H9 (cell line): Measurements from ENCODE around the gene KDM4C. TPM values are rescaled to one million over a fixed set of nuclear protein-coding genes. Genes with fewer than 3 reads are reported as not detected.

Source experiments
- DNase-seq: peaks from one replicate; pipeline ENCODE4 v3.0.0-alpha.2; 2017
- H2AFZ ChIP-seq: one replicate; pipeline ENCODE4 v1.6.1; 2013; ENCODE audit warnings: mild to moderate bottlenecking, low read length, control low read depth, moderate library complexity
- H2AK5ac ChIP-seq: 2 replicates; pipeline ENCODE4 v1.6.1; 2013; ENCODE audit warnings: low read length, control low read depth, mixed read lengths; ENCODE audit not compliant: insufficient read length
- H2BK120ac ChIP-seq: one replicate; pipeline ENCODE4 v1.6.1; 2013; ENCODE audit warnings: low read depth, mild to moderate bottlenecking, low read length, control low read depth, inconsistent platforms; ENCODE audit not compliant: poor library complexity, severe bottlenecking
- H2BK12ac ChIP-seq: 2 replicates; pipeline ENCODE4 v1.6.1; 2013; ENCODE audit warnings: low read length, control low read depth, mixed read lengths, low read depth; ENCODE audit not compliant: insufficient read length
- H2BK15ac ChIP-seq: 2 replicates; pipeline ENCODE4 v1.6.1; 2013; ENCODE audit warnings: low read depth, low read length, control low read depth
- H2BK20ac ChIP-seq: one replicate; pipeline ENCODE4 v1.6.1; 2013; ENCODE audit warnings: low read depth, mild to moderate bottlenecking, low read length, control low read depth, inconsistent platforms; ENCODE audit not compliant: poor library complexity, severe bottlenecking
- H2BK5ac ChIP-seq: 2 replicates; pipeline ENCODE4 v1.6.1; 2013; ENCODE audit warnings: low read length, control low read depth, mixed read lengths; ENCODE audit not compliant: insufficient read length
- H3K14ac ChIP-seq: 2 replicates; pipeline ENCODE4 v1.6.1; 2013; ENCODE audit warnings: low read length, control low read depth; ENCODE audit not compliant: insufficient read depth
- H3K18ac ChIP-seq: 2 replicates; pipeline ENCODE4 v1.6.1; 2013; ENCODE audit warnings: low read depth, mild to moderate bottlenecking, mixed read lengths, low read length, control low read depth; ENCODE audit not compliant: insufficient read length
- H3K23ac ChIP-seq: 2 replicates; pipeline ENCODE4 v1.6.1; 2013; ENCODE audit warnings: low read length, control low read depth, mixed read lengths, low read depth; ENCODE audit not compliant: insufficient read length
- H3K23me2 ChIP-seq: 2 replicates; pipeline ENCODE4 v1.6.1; 2013; ENCODE audit warnings: low read depth, mild to moderate bottlenecking, mixed read lengths, low read length, control low read depth; ENCODE audit not compliant: insufficient read length, poor library complexity, severe bottlenecking
- H3K27ac ChIP-seq: 2 replicates; pipeline ENCODE4 v1.5.1; 2013; ENCODE audit warnings: low read length, control low read depth, mixed read lengths, low read depth; ENCODE audit not compliant: insufficient read length
- H3K27me3 ChIP-seq: 2 replicates; pipeline ENCODE4 v1.6.1; 2013; ENCODE audit warnings: low read length, control low read depth, inconsistent platforms; ENCODE audit not compliant: insufficient read depth
- H3K4ac ChIP-seq: 2 replicates; pipeline ENCODE4 v1.6.1; 2013; ENCODE audit warnings: low read depth, mild to moderate bottlenecking, control low read depth, inconsistent platforms, low read length, moderate library complexity
- H3K4me1 ChIP-seq: 2 replicates; pipeline ENCODE4 v1.6.1; 2013; ENCODE audit warnings: low read length, control low read depth, inconsistent platforms; ENCODE audit not compliant: insufficient read depth
- H3K4me2 ChIP-seq: 2 replicates; pipeline ENCODE4 v1.6.1; 2013; ENCODE audit warnings: low read length, control low read depth, mixed read lengths; ENCODE audit not compliant: insufficient read length, insufficient read depth
- H3K56ac ChIP-seq: 2 replicates; pipeline ENCODE4 v1.6.1; 2013; ENCODE audit warnings: low read depth, mild to moderate bottlenecking, mixed read lengths, low read length, control low read depth; ENCODE audit not compliant: insufficient read length
- H3K79me1 ChIP-seq: 2 replicates; pipeline ENCODE4 v1.6.1; 2013; ENCODE audit warnings: low read depth, mild to moderate bottlenecking, moderate library complexity, low read length, control low read depth, inconsistent platforms; ENCODE audit not compliant: insufficient read depth, poor library complexity, severe bottlenecking
- H3K79me2 ChIP-seq: 2 replicates; pipeline ENCODE4 v1.6.1; 2013; ENCODE audit warnings: low read length, control low read depth, inconsistent platforms; ENCODE audit not compliant: insufficient read depth
- H3K9ac ChIP-seq: 2 replicates; pipeline ENCODE4 v1.6.1; 2013; ENCODE audit warnings: low read length, control low read depth, mixed read lengths; ENCODE audit not compliant: insufficient read length; ENCODE audit errors: extremely low read depth
- H3K9me3 ChIP-seq: one replicate; pipeline ENCODE4 v1.6.1; 2013; ENCODE audit warnings: low read depth, low read length, inconsistent platforms; ENCODE audit not compliant: control insufficient read depth
- H3T11ph ChIP-seq: one replicate; pipeline ENCODE4 v1.6.1; 2013; ENCODE audit warnings: mild to moderate bottlenecking, low read length, control low read depth, inconsistent platforms
- H4K20me1 ChIP-seq: one replicate; pipeline ENCODE4 v1.6.1; 2013; ENCODE audit not compliant: control insufficient read depth, insufficient read length, insufficient read depth
- H4K5ac ChIP-seq: 2 replicates; pipeline ENCODE4 v1.6.1; 2013; ENCODE audit warnings: low read depth, mild to moderate bottlenecking, mixed read lengths, low read length, control low read depth; ENCODE audit not compliant: insufficient read length
- H4K8ac ChIP-seq: replicated peaks from 2 replicates; pipeline ENCODE4 v1.6.1; 2013; ENCODE audit warnings: low read length, control low read depth, mixed read lengths, low read depth; ENCODE audit not compliant: insufficient read length
- H4K91ac ChIP-seq: 2 replicates; pipeline ENCODE4 v1.6.1; 2013; ENCODE audit warnings: low read depth, mild to moderate bottlenecking, moderate library complexity, mixed read lengths, low read length, control low read depth; ENCODE audit not compliant: insufficient read length
- H3K27ac Mint-ChIP-seq, 3 experiments: 2 replicates in 2 of 3; 3 replicates in 1 of 3; pipeline ENCODE4 v1.8.0; 2020 to 2021; ENCODE audit warnings: mixed read lengths in 3 of 3, mild to moderate bottlenecking in 1 of 3, moderate library complexity in 1 of 3
- H3K27me3 Mint-ChIP-seq: 2 replicates; pipeline ENCODE4 v1.8.0; 2021; ENCODE audit warnings: low read depth, mild to moderate bottlenecking, moderate library complexity, mixed read lengths
- H3K36me3 Mint-ChIP-seq, 3 experiments: 2 replicates in 2 of 3; 3 replicates in 1 of 3; pipeline ENCODE4 v1.8.0; 2020 to 2021; ENCODE audit warnings: low read depth in 3 of 3, mixed read lengths in 3 of 3; ENCODE audit not compliant: insufficient read depth in 1 of 3
- H3K4me1 Mint-ChIP-seq, 2 experiments: 2 replicates each; pipeline ENCODE4 v1.8.0; 2020; ENCODE audit warnings: mixed read lengths in 2 of 2
- H3K4me3 Mint-ChIP-seq, 2 experiments: 2 replicates in 1 of 2; 3 replicates in 1 of 2; pipeline ENCODE4 v1.8.0; 2020 to 2021; ENCODE audit warnings: mild to moderate bottlenecking in 2 of 2, mixed read lengths in 2 of 2, moderate library complexity in 1 of 2
- H3K9me3 Mint-ChIP-seq, 2 experiments: 2 replicates in 1 of 2; 3 replicates in 1 of 2; pipeline ENCODE4 v1.8.0; 2020; ENCODE audit warnings: mild to moderate bottlenecking in 2 of 2, mixed read lengths in 2 of 2, moderate library complexity in 1 of 2
- CTCF ChIP-seq: fragments of 200-600 bp; sonication (generic); conservative IDR thresholded peaks from 3 replicates; pipeline ENCODE4 v1.8.0; 2021; ENCODE audit warnings: antibody characterized with exemption, mild to moderate bottlenecking
- WGBS: extraction: QIAGEN DNeasy Blood & Tissue Kit; methylation state at CpG from one replicate; pipeline ENCODE4 v1.1.7; 2013; ENCODE audit warnings: missing lambda C conversion rate, low lambda C conversion rate, mixed read lengths; ENCODE audit not compliant: insufficient read length; ENCODE audit errors: extremely low coverage; 5-methylcytosine and 5-hydroxymethylcytosine counted together
- total RNA-seq: library from RNA; stranded (reverse); gene quantifications from 2 replicates; pipeline ENCODE4 v1.2.1, GENCODE V29; 2021

KDM4C gene
- total RNA-seq, 1 experiment from 2014 or later: 24.0 TPM

- H3K23ac ChIP-seq: no peak overlapping the region
- H3K27ac Mint-ChIP-seq: no peak overlapping the region
- no peak overlapping the region for H2BK12ac ChIP-seq
- H3K56ac ChIP-seq: no peak overlapping the region
- H3K4me1 ChIP-seq: no peaks in the 10 kb centered on the region
- no peaks in the 10 kb centered on the region for H3K9me3 Mint-ChIP-seq
- H4K5ac ChIP-seq: no peak overlapping the region
- H3K4me1 Mint-ChIP-seq: no peaks in the 10 kb centered on the region
- no peak overlapping the region for H2BK5ac ChIP-seq
- no peaks in the 10 kb centered on the region for H3K27me3 ChIP-seq
- H3K4me2 ChIP-seq: no peak overlapping the region
- no peak overlapping the region for H3K4ac ChIP-seq
- H3K79me1 ChIP-seq: no peaks in the 10 kb centered on the region
- no peaks in the 10 kb centered on the region for H3K79me2 ChIP-seq
- H3K27me3 Mint-ChIP-seq: no peaks in the 10 kb centered on the region
- no peak overlapping the region for H3K18ac ChIP-seq
- no peak overlapping the region for H2BK20ac ChIP-seq
- no peaks in the 10 kb centered on the region for H4K20me1 ChIP-seq
- H2BK120ac ChIP-seq: no peak overlapping the region
- no CpG with 5 or more reads among the region's 2 CpGs for WGBS
- TF ChIP-seq CTCF: no peak
- H4K8ac ChIP-seq: no peak overlapping the region
- no peak overlapping the region for H3T11ph ChIP-seq
- no peaks in the 10 kb centered on the region for H3K23me2 ChIP-seq
- no peak overlapping the region for H2AFZ ChIP-seq
- DNase-seq: no peak
- H2BK15ac ChIP-seq: no peak overlapping the region
- H3K9me3 ChIP-seq: no peaks in the 10 kb centered on the region
- H3K27ac ChIP-seq: no peak overlapping the region
- no peak overlapping the region for H2AK5ac ChIP-seq
- no peak overlapping the region for H4K91ac ChIP-seq
- H3K9ac ChIP-seq: no peak overlapping the region
- H3K14ac ChIP-seq: no peak overlapping the region
- H3K4me3 Mint-ChIP-seq: no peak overlapping the region
- H3K36me3 Mint-ChIP-seq: peaks cover 2 to 7% (median 4%) of the 10 kb centered on the region in 3 experiments; a peak in 5 of 7 replicates
These were observed 181.1 kb downstream of the KDM4C start for GRCh38 chr9:6938873-6939272.
